ENCODE measurements around the gene MAGOHB. TPM values are rescaled to one million over a fixed set of nuclear protein-coding genes. Genes with fewer than 3 reads are reported as not detected.

The MAGOHB gene
- total RNA-seq, 6 experiments from 2014 or later, result 40.7 to 50.7 (median 47.4) TPM

- peak overlapping the region; percentile 88 for H3K27ac Mint-ChIP-seq
- peaks cover 45% of the 10 kb centered on the region for H3K4me1 Mint-ChIP-seq (ENCODE audit: low read depth)
- no peaks in the 10 kb centered on the region for H3K27me3 Mint-ChIP-seq (ENCODE audit: insufficient read depth)
- peak; percentile 46 for DNase-seq
- peaks cover 41% of the 10 kb centered on the region for H3K9me3 Mint-ChIP-seq
- peak overlapping the region; percentile 37; the same call in 1 of the 2 replicates for H3K4me3 Mint-ChIP-seq
- peaks cover 42% of the 10 kb centered on the region for H3K36me3 Mint-ChIP-seq (ENCODE audit: low read depth)
- TF ChIP-seq CTCF (IDR thresholded peaks at IDR 0.05), result no peak
Observed at GRCh38 chr12:10641735-10642500, 28.5 kb upstream of the MAGOHB start.

DNA sequence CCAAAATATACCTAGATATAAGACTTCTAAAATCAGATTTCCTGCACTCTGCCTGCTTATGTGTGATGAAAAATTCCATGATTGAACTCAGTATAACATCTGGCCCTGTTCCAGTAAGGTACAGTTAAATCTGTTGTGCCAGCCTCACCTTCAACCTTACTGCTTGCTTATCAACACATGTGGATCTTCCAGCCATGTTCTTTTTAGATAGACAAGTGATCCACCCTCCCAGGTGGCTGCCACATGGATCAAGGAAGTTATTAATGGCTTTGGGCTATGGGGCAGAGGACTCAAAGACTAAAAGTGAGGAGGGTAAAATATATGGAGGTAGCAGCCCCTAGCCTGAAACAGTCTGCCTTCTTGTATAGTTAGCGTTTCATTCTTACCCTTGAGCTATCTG lies 25.3 kb upstream of the MAGOHB start:
- peaks cover 73% of the 10 kb centered on the region for H3K4me1 Mint-ChIP-seq (ENCODE audit: low read depth)
- no peaks in the 10 kb centered on the region for H3K27me3 Mint-ChIP-seq (ENCODE audit: insufficient read depth)
- no peak for DNase-seq
- no peak overlapping the region for H3K27ac Mint-ChIP-seq
- peaks cover 22% of the 10 kb centered on the region for H3K36me3 Mint-ChIP-seq (ENCODE audit: low read depth)
- H3K4me3 Mint-ChIP-seq, result no peak overlapping the region
- no peak for TF ChIP-seq CTCF (IDR thresholded peaks at IDR 0.05)
- H3K9me3 Mint-ChIP-seq, result peaks cover 10% of the 10 kb centered on the region

DNA sequence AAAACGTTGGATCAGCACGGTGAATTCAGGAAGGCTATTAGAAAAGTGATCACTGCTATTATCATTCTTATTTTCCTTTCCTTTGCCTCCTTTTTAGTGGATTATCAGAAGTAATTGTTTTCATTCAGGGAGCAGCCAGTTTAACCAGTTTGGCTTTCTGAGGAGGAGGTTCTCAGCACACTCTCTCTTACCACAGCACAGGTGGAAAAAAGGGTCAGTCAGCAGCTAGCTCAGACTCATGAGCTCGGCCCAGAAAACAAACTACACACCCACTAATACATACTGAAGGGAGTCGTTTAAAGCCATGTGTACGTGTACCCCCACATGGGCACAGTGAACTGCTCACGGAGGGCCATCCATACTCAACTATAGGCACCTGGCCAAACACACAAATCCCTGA lies 23.2 kb upstream of the MAGOHB start:
- H3K9me3 Mint-ChIP-seq, result peaks cover 10% of the 10 kb centered on the region
- no peak for DNase-seq
- no peak overlapping the region for H3K4me3 Mint-ChIP-seq
- peaks cover 23% of the 10 kb centered on the region for H3K36me3 Mint-ChIP-seq (ENCODE audit: low read depth)
- H3K4me1 Mint-ChIP-seq (ENCODE audit: low read depth), result peaks cover 75% of the 10 kb centered on the region
- TF ChIP-seq CTCF (IDR thresholded peaks at IDR 0.05), result no peak
- no peak overlapping the region for H3K27ac Mint-ChIP-seq
- no peaks in the 10 kb centered on the region for H3K27me3 Mint-ChIP-seq (ENCODE audit: insufficient read depth)

DNA sequence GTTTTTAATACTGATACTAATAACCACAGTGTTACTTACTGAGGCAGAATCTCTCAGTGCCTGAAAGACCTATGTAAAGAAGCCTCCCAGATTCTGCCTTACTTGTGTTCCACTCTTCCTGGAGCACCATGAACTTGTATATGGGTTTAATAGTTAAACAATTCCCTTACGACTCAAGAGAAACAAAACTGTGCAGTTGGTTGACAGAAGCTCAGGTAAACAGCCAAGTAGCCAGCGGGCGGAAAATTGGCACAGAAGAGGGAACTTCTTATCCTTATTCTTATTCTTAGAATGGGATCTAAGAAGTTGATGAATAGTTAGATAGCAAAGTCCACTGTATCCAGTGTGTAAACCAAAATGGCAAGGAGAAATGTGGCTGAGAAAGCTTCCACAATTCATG lies 22.7 kb upstream of the MAGOHB start:
- Mint-ChIP-seq H3K27ac (no peak overlapping the region), H3K27me3 (ENCODE audit: insufficient read depth) (no peaks in the 10 kb centered on the region), H3K9me3 (peaks cover 7% of the 10 kb centered on the region), H3K4me1 (ENCODE audit: low read depth) (peaks cover 71% of the 10 kb centered on the region), H3K4me3 (no peak overlapping the region), H3K36me3 (ENCODE audit: low read depth) (peaks cover 20% of the 10 kb centered on the region)
- TF ChIP-seq CTCF (IDR thresholded peaks at IDR 0.05), result no peak
- no peak for DNase-seq

GRCh38 chr12:10635306-10635705 lies 21.9 kb upstream of the MAGOHB start:
- H3K36me3 Mint-ChIP-seq (ENCODE audit: low read depth), result peaks cover 12% of the 10 kb centered on the region
- peak overlapping the region; percentile 76 for H3K27ac Mint-ChIP-seq
- peak overlapping the region; percentile 53; the same call in 1 of the 2 replicates for H3K4me3 Mint-ChIP-seq
- H3K4me1 Mint-ChIP-seq (ENCODE audit: low read depth), result peaks cover 63% of the 10 kb centered on the region
- TF ChIP-seq CTCF (IDR thresholded peaks at IDR 0.05), result no peak
- no peak for DNase-seq
- H3K27me3 Mint-ChIP-seq (ENCODE audit: insufficient read depth), result no peaks in the 10 kb centered on the region
- H3K9me3 Mint-ChIP-seq, result peaks cover 4% of the 10 kb centered on the region; the same call in 1 of the 2 replicates

Measured in HFFc6 (cell line).